Suppressor macrophage treated with lipopolysaccharide for 1 hour (primary cell): Measurements from ENCODE around the gene SACM1L.
"Not testable (repeated sequence)": the region's sequence is repeated elsewhere in the genome, so short reads cannot be mapped to it uniquely, and the experiment has no call there.

Experiments used
- DNase-seq, 3 donors: peaks; one replicate each; pipeline ENCODE4 v3.0.0-alpha.2; 2020 to 2022

SACM1L gene

GRCh38 chr3:45746165-45746776 is 57.1 kb downstream of the SACM1L start:
- no peak for DNase-seq

GRCh38 chr3:45746777-45747622 is 57.8 kb downstream of the SACM1L start:
- no peak for DNase-seq

- no peak for DNase-seq
These were observed 58.9 kb downstream of the SACM1L start for GRCh38 chr3:45748068-45748467.

- DNase-seq: not testable (repeated sequence)
These were observed 59.9 kb downstream of the SACM1L start for GRCh38 chr3:45749036-45749600.

GRCh38 chr3:45749880-45750279 is 60.7 kb downstream of the SACM1L start:
- no peak for DNase-seq

- no peak for DNase-seq
These were observed 62.5 kb downstream of the SACM1L start for GRCh38 chr3:45751537-45752242.

- DNase-seq: no peak
These were observed 63.9 kb downstream of the SACM1L start for GRCh38 chr3:45753095-45753494.

GRCh38 chr3:45754461-45754860 is 65.3 kb downstream of the SACM1L start:
- DNase-seq: no peak

GRCh38 chr3:45756055-45756454 is 66.9 kb downstream of the SACM1L start:
- DNase-seq: no peak

GRCh38 chr3:45757141-45757540 is 67.9 kb downstream of the SACM1L start:
- DNase-seq: not testable (repeated sequence)

- DNase-seq: no peak
These were observed 69.7 kb downstream of the SACM1L start for GRCh38 chr3:45758871-45759270.

- no peak for DNase-seq
These were observed 70.7 kb downstream of the SACM1L start for GRCh38 chr3:45759851-45760250.

GRCh38 chr3:45760878-45761711 is 71.9 kb downstream of the SACM1L start:
- peak; percentile 44 to 67 (median 62) for DNase-seq

- DNase-seq: no peak
These were observed 72.6 kb downstream of the SACM1L start for GRCh38 chr3:45761831-45762230.

GRCh38 chr3:45762647-45763302 is 73.6 kb downstream of the SACM1L start:
- DNase-seq: no peak

- no peak for DNase-seq
These were observed 74.1 kb downstream of the SACM1L start for GRCh38 chr3:45763303-45763675.

GRCh38 chr3:45765266-45765851 is 76.2 kb downstream of the SACM1L start:
- no peak for DNase-seq

- no peak for DNase-seq
These were observed 76.8 kb downstream of the SACM1L start for GRCh38 chr3:45765958-45766357.

GRCh38 chr3:45771166-45771775 is 82.1 kb downstream of the SACM1L start:
- DNase-seq: no peak

GRCh38 chr3:45771831-45772230 is 82.6 kb downstream of the SACM1L start:
- no peak for DNase-seq
